B cell (primary cell): ENCODE data around the gene PSME1. TPM values are rescaled to one million over a fixed set of nuclear protein-coding genes. Genes with fewer than 3 reads are reported as not detected.
A peak's percentile ranks its signal among the peaks of the same experiment; 100 is the strongest.

Source experiments
- ATAC-seq: fragments of 200-7000 bp; cut with Tn5 transposase; one replicate; pipeline ENCODE4 v1.10.0; 2021; ENCODE audit warnings: low read depth, mild to moderate bottlenecking, moderate number of reproducible peaks, moderate library complexity
- CTCF ChIA-PET: fragments of 350-600 bp; sonication (Branson Sonifier 250); formaldehyde crosslinking; loops from one replicate; lab custom pipeline; 2021; ENCODE audit warnings: antibody characterized with exemption, inconsistent platforms; lab: Charles Lee
- POLR2A ChIA-PET: fragments of 350-600 bp; sonication (Branson Sonifier 250); formaldehyde crosslinking; loops from one replicate; lab custom pipeline; 2021; ENCODE audit warnings: antibody characterized with exemption; lab: Charles Lee
- DNase-seq: peaks from one replicate; pipeline ENCODE4 v3.0.0; 2013
- H2AFZ ChIP-seq: 2 replicates; pipeline ENCODE4 v1.6.1; 2012; ENCODE audit warnings: mild to moderate bottlenecking, low read depth, low read length; ENCODE audit not compliant: insufficient read depth, poor library complexity, severe bottlenecking
- H3K27ac ChIP-seq, 2 donors: 1 replicate in 1 of 2; 2 replicates in 1 of 2; pipeline ENCODE4 v1.5.1; 2012 to 2013; ENCODE audit warnings: low read length in 2 of 2, mild to moderate bottlenecking in 2 of 2, moderate library complexity in 1 of 2
- H3K27me3 ChIP-seq, 4 experiments: fragments of 200-600 bp in 1 of 4; sonication (generic) in 1 of 4; replicated peaks in 1 of 4; 1 replicate in 2 of 4; 2 replicates in 2 of 4; pipeline versions ENCODE4 v1.6.1 to v1.7.0; 2013 to 2016; ENCODE audit warnings: low read length in 3 of 4, mild to moderate bottlenecking in 2 of 4, mixed read lengths in 1 of 4, moderate library complexity in 1 of 4; ENCODE audit not compliant: insufficient read depth in 4 of 4, control insufficient read depth in 3 of 4; ENCODE audit errors: control extremely low read depth in 1 of 4
- H3K36me3 ChIP-seq, 2 experiments: replicated peaks in 1 of 2; 1 replicate in 1 of 2; 2 replicates in 1 of 2; pipeline versions ENCODE4 v1.6.1 to v1.7.1; 2013; ENCODE audit warnings: low read length in 1 of 2; ENCODE audit not compliant: insufficient read depth in 2 of 2, control insufficient read depth in 1 of 2; ENCODE audit errors: control extremely low read depth in 1 of 2, extremely low read depth in 1 of 2
- H3K4me1 ChIP-seq, 2 donors: fragments of 200-600 bp in 1 of 2; sonication (generic) in 1 of 2; 1 replicate in 1 of 2; 2 replicates in 1 of 2; pipeline versions ENCODE4 v1.5.1 to v1.6.1; 2013 to 2017; ENCODE audit warnings: low read length in 2 of 2; ENCODE audit not compliant: control insufficient read depth in 2 of 2, insufficient read depth in 2 of 2
- H3K4me2 ChIP-seq: replicated peaks from 2 replicates; pipeline ENCODE3; 2012; ENCODE audit warnings: mild to moderate bottlenecking, low read depth, low read length; ENCODE audit not compliant: poor library complexity, severe bottlenecking
- H3K4me3 ChIP-seq, 5 experiments: fragments of 200-600 bp in 1 of 5; sonication (generic) in 1 of 5; 1 replicate in 3 of 5; 2 replicates in 2 of 5; pipeline versions ENCODE4 v1.5.1 to v1.7.0; 2011 to 2016; ENCODE audit warnings: low read length in 4 of 5, mild to moderate bottlenecking in 4 of 5, low read depth in 2 of 5, control low read depth in 1 of 5, moderate library complexity in 1 of 5; ENCODE audit not compliant: insufficient read depth in 1 of 5; ENCODE audit errors: control extremely low read depth in 1 of 5, extremely low read depth in 1 of 5
- H3K79me2 ChIP-seq: fragments of 200-600 bp; sonication (generic); one replicate; pipeline ENCODE4 v1.6.0; 2016; ENCODE audit warnings: low read length; ENCODE audit not compliant: control insufficient read depth, insufficient read depth
- H3K9ac ChIP-seq: fragments of 200-600 bp; sonication (generic); 2 replicates; pipeline ENCODE4 v1.6.1; 2017; ENCODE audit warnings: mild to moderate bottlenecking, low read length, moderate library complexity
- H3K9me3 ChIP-seq, 3 donors: one replicate each; pipeline versions ENCODE4 v1.6.1 to v1.7.1; 2013; ENCODE audit warnings: low read length in 2 of 3; ENCODE audit not compliant: control insufficient read depth in 2 of 3, insufficient read depth in 1 of 3; ENCODE audit errors: control extremely low read depth in 1 of 3
- H4K20me1 ChIP-seq: 2 replicates; pipeline ENCODE4 v1.6.0; 2012; ENCODE audit warnings: mild to moderate bottlenecking, low read length; ENCODE audit not compliant: insufficient read depth, control insufficient read depth, poor library complexity, severe bottlenecking
- H3K27ac Mint-ChIP-seq: one replicate; pipeline ENCODE4 v1.8.0; 2021; ENCODE audit warnings: mixed read lengths
- H3K27me3 Mint-ChIP-seq: one replicate; pipeline ENCODE4 v1.8.0; 2021; ENCODE audit warnings: mixed read lengths
- H3K4me1 Mint-ChIP-seq: one replicate; pipeline ENCODE4 v1.8.0; 2021; ENCODE audit warnings: mixed read lengths
- H3K4me3 Mint-ChIP-seq: one replicate; pipeline ENCODE4 v1.8.0; 2021; ENCODE audit warnings: mixed read lengths
- H3K9me3 Mint-ChIP-seq: one replicate; pipeline ENCODE4 v1.8.0; 2022; ENCODE audit warnings: mixed read lengths; ENCODE audit not compliant: insufficient read depth
- EZH2 ChIP-seq: IDR thresholded peaks from 2 replicates; pipeline ENCODE4 v1.6.1; 2012; ENCODE audit warnings: borderline replicate concordance, low read depth, mild to moderate bottlenecking, moderate library complexity, low read length; ENCODE audit not compliant: insufficient read depth, poor library complexity, severe bottlenecking
- WGBS: methylation state at CpG from one replicate; pipeline ENCODE4 v1.1.5; 2013; ENCODE audit warnings: missing lambda C conversion rate; ENCODE audit not compliant: insufficient coverage; 5-methylcytosine and 5-hydroxymethylcytosine counted together
- intact Hi-C: fragments of 100-400 bp; cut with micrococcal nuclease; formaldehyde crosslinking; loops from one replicate; pipeline ENCODE4 v1.10.0; 2022
- polyA plus RNA-seq: library from polyadenylated mRNA; depleted of rRNA; stranded (reverse); fragments of >200 nt; gene quantifications from 2 replicates; pipeline ENCODE4 v1.2.3, GENCODE V29; 2012
- total RNA-seq, 2 donors: library from RNA; stranded (reverse); fragments of 120-200 nt in 1 of 2; gene quantifications; 1 replicate in 1 of 2; 2 replicates in 1 of 2; pipeline versions ENCODE4 v1.2.3 to v1.2.4, GENCODE V29; 2013 to 2022
- TF ChIP-seq, protein P1 (sequence below): fragments of 200-600 bp; IDR thresholded peaks from one replicate; pipeline ENCODE4 v1.8.0; 2022; ENCODE audit warnings: antibody characterized with exemption, mild to moderate bottlenecking

The PSME1 gene
- total and polyA plus RNA-seq, 2 donors (not counting 1 experiment from before 2014, with no cell fraction given), result 237 to 257 TPM

DNA sequence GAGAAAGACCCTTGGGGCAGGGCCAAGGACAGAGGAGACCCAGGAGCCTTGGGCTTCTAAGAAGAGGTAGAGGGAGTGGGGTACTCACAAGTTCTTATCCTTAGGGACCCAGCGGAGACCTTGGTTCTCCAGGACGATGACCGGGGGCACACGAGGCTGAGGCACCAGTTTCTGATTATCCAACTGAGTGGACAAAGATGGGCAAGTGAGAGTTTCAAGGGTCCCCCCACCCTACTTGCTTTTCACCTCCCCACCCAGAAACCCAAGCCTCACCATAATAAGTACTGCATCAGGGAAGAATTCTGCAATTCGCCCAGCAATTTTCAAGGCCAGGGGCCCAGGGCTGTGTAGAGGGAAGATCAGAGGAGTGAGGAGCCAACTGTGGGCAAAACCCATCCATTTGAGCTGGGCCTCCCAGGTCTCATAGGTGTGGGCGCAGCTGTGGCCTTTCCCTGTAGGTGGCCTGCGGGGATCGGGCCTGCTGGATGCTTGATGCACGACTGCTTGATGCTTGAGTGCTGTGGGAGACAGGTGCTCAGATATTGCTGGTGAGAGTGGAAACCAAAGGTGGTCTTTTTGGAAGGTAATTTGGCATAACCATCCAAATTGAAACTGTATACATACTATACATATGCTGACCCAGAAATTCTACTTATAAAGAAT is 3.4 kb downstream of the PSME1 start:
- Histone ChIP-seq H3K36me3 (peaks cover 0 to 42% of the 10 kb centered on the region in 2 experiments), H3K9me3 (no peaks in the 10 kb centered on the region), H3K27ac (peak overlapping the region in 1 of 2 donors; percentile 35), H4K20me1 (peaks cover 16% of the 10 kb centered on the region), H3K4me2 (peak overlapping the region; percentile 14), H2AFZ (no peak overlapping the region), H3K27me3 (no peaks in the 10 kb centered on the region), H3K4me3 (no peak overlapping the region), H3K4me1 (peaks cover 27 to 41% of the 10 kb centered on the region in 2 donors), H3K79me2 (peaks cover 70% of the 10 kb centered on the region), H3K9ac (no peak overlapping the region)
- H3K4me1 Mint-ChIP-seq, result peaks cover 60% of the 10 kb centered on the region
- no peaks in the 10 kb centered on the region for H3K27me3 Mint-ChIP-seq
- CTCF ChIA-PET, result interaction anchor here (2.2 to 4.6 kb wide), 2 partner anchors 22 to 31 kb away, joined by 9 to 43 read pairs; partner anchors contain the start of gene IRF9
- WGBS, result 96% methylated on average over 4 of the region's 9 CpGs
- H3K4me3 Mint-ChIP-seq, result peak overlapping the region; percentile 11
- no peak for ATAC-seq
- POLR2A ChIA-PET, result interaction anchor here (0.6 to 1.0 kb wide), 3 partner anchors 7 to 25 kb away, joined by 3 to 4 read pairs (median 3); partner anchors contain the start of genes DCAF11, IRF9, NRL and PSME2
- no peak for TF ChIP-seq EZH2
- TF ChIP-seq, protein P1, sequence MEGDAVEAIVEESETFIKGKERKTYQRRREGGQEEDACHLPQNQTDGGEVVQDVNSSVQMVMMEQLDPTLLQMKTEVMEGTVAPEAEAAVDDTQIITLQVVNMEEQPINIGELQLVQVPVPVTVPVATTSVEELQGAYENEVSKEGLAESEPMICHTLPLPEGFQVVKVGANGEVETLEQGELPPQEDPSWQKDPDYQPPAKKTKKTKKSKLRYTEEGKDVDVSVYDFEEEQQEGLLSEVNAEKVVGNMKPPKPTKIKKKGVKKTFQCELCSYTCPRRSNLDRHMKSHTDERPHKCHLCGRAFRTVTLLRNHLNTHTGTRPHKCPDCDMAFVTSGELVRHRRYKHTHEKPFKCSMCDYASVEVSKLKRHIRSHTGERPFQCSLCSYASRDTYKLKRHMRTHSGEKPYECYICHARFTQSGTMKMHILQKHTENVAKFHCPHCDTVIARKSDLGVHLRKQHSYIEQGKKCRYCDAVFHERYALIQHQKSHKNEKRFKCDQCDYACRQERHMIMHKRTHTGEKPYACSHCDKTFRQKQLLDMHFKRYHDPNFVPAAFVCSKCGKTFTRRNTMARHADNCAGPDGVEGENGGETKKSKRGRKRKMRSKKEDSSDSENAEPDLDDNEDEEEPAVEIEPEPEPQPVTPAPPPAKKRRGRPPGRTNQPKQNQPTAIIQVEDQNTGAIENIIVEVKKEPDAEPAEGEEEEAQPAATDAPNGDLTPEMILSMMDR, result no peak
- no peak for DNase-seq
- H3K9me3 Mint-ChIP-seq, result no peaks in the 10 kb centered on the region
- intact Hi-C loops, result no loop called here
- no peak overlapping the region for H3K27ac Mint-ChIP-seq
